Vagina (tissue), 2 donors: ENCODE results near the gene PDE4A.
A peak's percentile ranks its signal among the peaks of the same experiment; 100 is the strongest.

Experiments
- CTCF ChIP-seq, 3 experiments: fragments of 450-650 bp in 2 of 3; fragments of 200-600 bp in 1 of 3; sonication (generic) in 1 of 3; IDR thresholded peaks; one replicate each; pipeline ENCODE4 v1.5.1; 2017 to 2019; ENCODE audit warnings: antibody characterized with exemption in 3 of 3, mild to moderate bottlenecking in 2 of 3, moderate library complexity in 2 of 3
- POLR2A ChIP-seq, 2 donors: fragments of 450-650 bp; IDR thresholded peaks; one replicate each; pipeline ENCODE4 v1.6.1; 2017; ENCODE audit warnings: antibody characterized with exemption in 2 of 2, mild to moderate bottlenecking in 2 of 2, moderate library complexity in 2 of 2
- POLR2AphosphoS5 ChIP-seq, 2 donors: sonication (generic); formaldehyde crosslinking; IDR thresholded peaks; one replicate each; pipeline ENCODE4 v1.9.0; 2017; ENCODE audit warnings: antibody characterized with exemption in 2 of 2, mild to moderate bottlenecking in 2 of 2, low read depth in 1 of 2; ENCODE audit not compliant: insufficient read depth in 1 of 2

- TF ChIP-seq POLR2A (IDR thresholded peaks at IDR 0.05), result no peak
- no peak for TF ChIP-seq CTCF (IDR thresholded peaks at IDR 0.05)
- TF ChIP-seq POLR2AphosphoS5 (IDR thresholded peaks at IDR 0.05; ENCODE audit: insufficient read depth in 1 of 2, low read depth in 1 of 2), result peak; percentile 82 to 92
These were observed 39.8 kb upstream of the PDE4A start, which contains the start of gene TYK2 for GRCh38 chr19:10380313-10381102.
